Activated CD8-positive, alpha-beta T cell treated with anti-CD3 and anti-CD28 coated beads for 36 hours (primary cell): ENCODE measurements around the gene PATJ. TPM values are rescaled to one million over a fixed set of nuclear protein-coding genes. Genes with fewer than 3 reads are reported as not detected.

Experiments
- ATAC-seq: fragments of 200-7000 bp; cut with Tn5 transposase; one replicate; pipeline ENCODE4 v1.10.0; 2021; ENCODE audit warnings: mild to moderate bottlenecking, moderate library complexity
- CTCF ChIA-PET: fragments of 350-600 bp; sonication (Branson Sonifier 250); formaldehyde crosslinking; loops from one replicate; lab custom pipeline; 2021; ENCODE audit warnings: antibody characterized with exemption; lab: Charles Lee
- POLR2A ChIA-PET: fragments of 350-600 bp; sonication (Branson Sonifier 250); formaldehyde crosslinking; loops from one replicate; lab custom pipeline; 2021; ENCODE audit warnings: antibody characterized with exemption; lab: Charles Lee
- DNase-seq: peaks from one replicate; pipeline ENCODE4 v3.0.0-alpha.2; 2020
- H3K27ac Mint-ChIP-seq: one replicate; pipeline ENCODE4 v1.8.0; 2021; ENCODE audit warnings: mild to moderate bottlenecking, mixed read lengths
- H3K27me3 Mint-ChIP-seq: one replicate; pipeline ENCODE4 v1.8.0; 2021; ENCODE audit warnings: mixed read lengths
- H3K36me3 Mint-ChIP-seq: one replicate; pipeline ENCODE4 v1.8.0; 2021; ENCODE audit warnings: low read depth, mixed read lengths
- H3K4me1 Mint-ChIP-seq: one replicate; pipeline ENCODE4 v1.8.0; 2021; ENCODE audit warnings: low read depth, mixed read lengths
- H3K4me3 Mint-ChIP-seq: one replicate; pipeline ENCODE4 v1.8.0; 2021; ENCODE audit warnings: mild to moderate bottlenecking, moderate library complexity, mixed read lengths
- H3K9me3 Mint-ChIP-seq: one replicate; pipeline ENCODE4 v1.8.0; 2021; ENCODE audit warnings: mixed read lengths
- intact Hi-C: fragments of 100-400 bp; cut with micrococcal nuclease; formaldehyde crosslinking; loops from one replicate; pipeline ENCODE4 v1.10.0; 2022
- total RNA-seq, 2 experiments: library from RNA; stranded (reverse); gene quantifications; one replicate each; pipeline ENCODE4 v1.2.3, GENCODE V29; 2021
- TF ChIP-seq, protein P1 (sequence below): fragments of 200-600 bp; IDR thresholded peaks from one replicate; pipeline ENCODE4 v1.8.0; 2022; ENCODE audit warnings: antibody characterized with exemption, mild to moderate bottlenecking

Gene PATJ, protein sequence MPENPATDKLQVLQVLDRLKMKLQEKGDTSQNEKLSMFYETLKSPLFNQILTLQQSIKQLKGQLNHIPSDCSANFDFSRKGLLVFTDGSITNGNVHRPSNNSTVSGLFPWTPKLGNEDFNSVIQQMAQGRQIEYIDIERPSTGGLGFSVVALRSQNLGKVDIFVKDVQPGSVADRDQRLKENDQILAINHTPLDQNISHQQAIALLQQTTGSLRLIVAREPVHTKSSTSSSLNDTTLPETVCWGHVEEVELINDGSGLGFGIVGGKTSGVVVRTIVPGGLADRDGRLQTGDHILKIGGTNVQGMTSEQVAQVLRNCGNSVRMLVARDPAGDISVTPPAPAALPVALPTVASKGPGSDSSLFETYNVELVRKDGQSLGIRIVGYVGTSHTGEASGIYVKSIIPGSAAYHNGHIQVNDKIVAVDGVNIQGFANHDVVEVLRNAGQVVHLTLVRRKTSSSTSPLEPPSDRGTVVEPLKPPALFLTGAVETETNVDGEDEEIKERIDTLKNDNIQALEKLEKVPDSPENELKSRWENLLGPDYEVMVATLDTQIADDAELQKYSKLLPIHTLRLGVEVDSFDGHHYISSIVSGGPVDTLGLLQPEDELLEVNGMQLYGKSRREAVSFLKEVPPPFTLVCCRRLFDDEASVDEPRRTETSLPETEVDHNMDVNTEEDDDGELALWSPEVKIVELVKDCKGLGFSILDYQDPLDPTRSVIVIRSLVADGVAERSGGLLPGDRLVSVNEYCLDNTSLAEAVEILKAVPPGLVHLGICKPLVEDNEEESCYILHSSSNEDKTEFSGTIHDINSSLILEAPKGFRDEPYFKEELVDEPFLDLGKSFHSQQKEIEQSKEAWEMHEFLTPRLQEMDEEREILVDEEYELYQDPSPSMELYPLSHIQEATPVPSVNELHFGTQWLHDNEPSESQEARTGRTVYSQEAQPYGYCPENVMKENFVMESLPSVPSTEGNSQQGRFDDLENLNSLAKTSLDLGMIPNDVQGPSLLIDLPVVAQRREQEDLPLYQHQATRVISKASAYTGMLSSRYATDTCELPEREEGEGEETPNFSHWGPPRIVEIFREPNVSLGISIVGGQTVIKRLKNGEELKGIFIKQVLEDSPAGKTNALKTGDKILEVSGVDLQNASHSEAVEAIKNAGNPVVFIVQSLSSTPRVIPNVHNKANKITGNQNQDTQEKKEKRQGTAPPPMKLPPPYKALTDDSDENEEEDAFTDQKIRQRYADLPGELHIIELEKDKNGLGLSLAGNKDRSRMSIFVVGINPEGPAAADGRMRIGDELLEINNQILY (N-terminal part only)
- 1 to 10 TPM; 8.1 to 9.2 TPM for total RNA-seq

DNA sequence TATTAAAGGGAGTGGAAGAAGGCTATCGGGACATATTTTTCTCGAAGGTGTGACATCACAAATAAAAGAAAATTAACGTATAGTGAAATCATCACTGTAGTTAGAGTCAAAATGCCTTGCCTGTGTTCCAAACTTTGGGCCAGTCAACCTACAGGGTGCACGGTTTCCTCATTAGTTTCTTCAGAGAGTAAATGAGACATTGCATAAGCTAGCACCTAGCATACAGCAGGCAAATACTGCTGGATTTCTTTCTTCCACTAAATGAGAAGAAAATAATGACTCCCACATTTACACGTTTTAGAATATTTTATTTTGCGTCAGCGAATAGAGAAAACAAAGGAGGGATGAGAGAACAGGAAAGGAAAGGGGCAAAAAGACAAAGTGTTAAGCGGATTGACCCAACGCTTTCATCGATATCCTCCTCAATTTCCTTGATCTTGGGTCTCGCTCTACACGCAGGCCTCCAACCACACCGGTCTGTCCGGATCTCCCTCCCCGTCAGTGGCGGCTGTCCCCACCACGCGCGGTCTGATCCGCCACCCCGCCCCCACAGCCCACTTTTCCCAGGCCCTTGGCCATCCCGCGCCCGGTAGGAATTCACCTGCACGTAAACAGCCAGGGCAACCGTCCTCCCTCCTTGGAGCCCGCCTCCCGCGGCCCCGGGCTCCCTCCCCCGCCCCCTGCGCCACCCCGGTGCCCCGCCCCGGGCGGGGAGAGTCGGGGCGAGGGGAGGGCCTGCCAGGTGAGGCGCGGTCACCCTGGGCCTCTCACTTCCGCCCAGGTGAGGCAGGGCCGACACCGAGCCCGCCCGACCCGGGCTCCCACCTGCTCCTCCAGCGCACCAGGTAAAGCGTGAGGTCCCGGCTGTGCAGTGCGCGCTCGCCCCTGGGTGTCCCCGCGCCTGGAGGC lies at the start of gene PATJ:
TSS of gene PATJ (plus strand) at position 770 of the 909 bp plus-strand sequence. CDS start 20,413 bp downstream, outside the sequence.
- TF ChIP-seq, protein P1, sequence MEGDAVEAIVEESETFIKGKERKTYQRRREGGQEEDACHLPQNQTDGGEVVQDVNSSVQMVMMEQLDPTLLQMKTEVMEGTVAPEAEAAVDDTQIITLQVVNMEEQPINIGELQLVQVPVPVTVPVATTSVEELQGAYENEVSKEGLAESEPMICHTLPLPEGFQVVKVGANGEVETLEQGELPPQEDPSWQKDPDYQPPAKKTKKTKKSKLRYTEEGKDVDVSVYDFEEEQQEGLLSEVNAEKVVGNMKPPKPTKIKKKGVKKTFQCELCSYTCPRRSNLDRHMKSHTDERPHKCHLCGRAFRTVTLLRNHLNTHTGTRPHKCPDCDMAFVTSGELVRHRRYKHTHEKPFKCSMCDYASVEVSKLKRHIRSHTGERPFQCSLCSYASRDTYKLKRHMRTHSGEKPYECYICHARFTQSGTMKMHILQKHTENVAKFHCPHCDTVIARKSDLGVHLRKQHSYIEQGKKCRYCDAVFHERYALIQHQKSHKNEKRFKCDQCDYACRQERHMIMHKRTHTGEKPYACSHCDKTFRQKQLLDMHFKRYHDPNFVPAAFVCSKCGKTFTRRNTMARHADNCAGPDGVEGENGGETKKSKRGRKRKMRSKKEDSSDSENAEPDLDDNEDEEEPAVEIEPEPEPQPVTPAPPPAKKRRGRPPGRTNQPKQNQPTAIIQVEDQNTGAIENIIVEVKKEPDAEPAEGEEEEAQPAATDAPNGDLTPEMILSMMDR, result no peak
- H3K27me3 Mint-ChIP-seq, result no peaks in the 10 kb centered on the region
- DNase-seq (peak; percentile 58), ATAC-seq (peak; percentile 88)
- ChIA-PET CTCF (no interaction called here), POLR2A (interaction anchor here (1.3 to 1.4 kb wide), 2 partner anchors 17 to 20 kb away, joined by 3 read pairs; no protein-coding TSS in a partner anchor)
- H3K27ac Mint-ChIP-seq, result peak within 1 kb of the TSS; percentile 92
- peak within 1 kb of the TSS; percentile 93 for H3K4me3 Mint-ChIP-seq
- no peaks in the 10 kb centered on the region for H3K9me3 Mint-ChIP-seq
- intact Hi-C loops, result no loop called here
- peaks cover 15% of the 10 kb centered on the region for H3K4me1 Mint-ChIP-seq
- H3K36me3 Mint-ChIP-seq, result no peaks in the 10 kb centered on the region

DNA sequence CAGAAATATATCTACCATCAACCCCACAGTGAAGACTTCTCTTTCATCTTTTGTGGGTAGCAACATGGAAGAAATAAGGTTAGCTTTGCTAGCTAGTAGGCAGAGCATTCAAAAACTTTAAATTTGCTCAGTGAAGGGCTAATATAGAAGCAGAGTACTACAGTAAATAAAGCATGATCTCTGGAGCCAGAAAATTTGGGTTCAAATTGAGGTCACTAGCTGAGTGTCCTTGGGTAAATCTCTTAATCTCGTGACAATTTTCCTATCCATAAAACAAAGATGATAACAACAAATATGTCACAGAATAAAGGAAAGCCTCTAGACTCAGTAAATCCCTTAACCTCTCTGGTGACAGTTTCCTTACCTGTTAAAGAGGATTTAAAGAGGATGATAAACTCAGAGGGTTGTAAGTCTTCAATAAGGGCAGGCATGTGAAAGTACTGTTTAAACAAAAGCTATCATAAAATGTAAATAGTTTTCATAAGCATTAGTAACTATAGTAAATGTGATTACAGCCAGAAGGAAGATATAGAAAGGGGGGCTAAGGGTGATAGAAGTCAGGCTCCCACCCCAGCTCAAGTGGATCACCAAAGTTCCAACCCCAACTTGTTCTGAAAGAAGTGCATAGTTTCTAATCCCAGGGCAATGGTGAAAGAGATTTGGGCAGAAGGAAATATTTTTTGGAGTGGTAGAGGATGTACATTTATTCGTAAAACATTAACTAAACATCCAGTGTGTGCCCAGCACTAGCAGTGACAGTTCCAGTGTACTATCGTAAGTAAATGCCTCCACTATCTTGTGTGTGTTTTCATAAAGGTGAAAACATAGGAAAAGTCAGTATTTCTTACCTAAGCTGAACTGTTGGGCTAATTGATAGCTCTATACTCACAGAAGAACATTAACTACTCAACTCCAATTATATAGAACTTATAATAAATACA lies 42.1 kb upstream of the PATJ start:
- no peaks in the 10 kb centered on the region for H3K4me1 Mint-ChIP-seq
- CTCF ChIA-PET, result interaction anchor here (0.8 kb wide), 1 partner anchor 13 kb away, joined by 4 read pairs; no protein-coding TSS in a partner anchor

DNA sequence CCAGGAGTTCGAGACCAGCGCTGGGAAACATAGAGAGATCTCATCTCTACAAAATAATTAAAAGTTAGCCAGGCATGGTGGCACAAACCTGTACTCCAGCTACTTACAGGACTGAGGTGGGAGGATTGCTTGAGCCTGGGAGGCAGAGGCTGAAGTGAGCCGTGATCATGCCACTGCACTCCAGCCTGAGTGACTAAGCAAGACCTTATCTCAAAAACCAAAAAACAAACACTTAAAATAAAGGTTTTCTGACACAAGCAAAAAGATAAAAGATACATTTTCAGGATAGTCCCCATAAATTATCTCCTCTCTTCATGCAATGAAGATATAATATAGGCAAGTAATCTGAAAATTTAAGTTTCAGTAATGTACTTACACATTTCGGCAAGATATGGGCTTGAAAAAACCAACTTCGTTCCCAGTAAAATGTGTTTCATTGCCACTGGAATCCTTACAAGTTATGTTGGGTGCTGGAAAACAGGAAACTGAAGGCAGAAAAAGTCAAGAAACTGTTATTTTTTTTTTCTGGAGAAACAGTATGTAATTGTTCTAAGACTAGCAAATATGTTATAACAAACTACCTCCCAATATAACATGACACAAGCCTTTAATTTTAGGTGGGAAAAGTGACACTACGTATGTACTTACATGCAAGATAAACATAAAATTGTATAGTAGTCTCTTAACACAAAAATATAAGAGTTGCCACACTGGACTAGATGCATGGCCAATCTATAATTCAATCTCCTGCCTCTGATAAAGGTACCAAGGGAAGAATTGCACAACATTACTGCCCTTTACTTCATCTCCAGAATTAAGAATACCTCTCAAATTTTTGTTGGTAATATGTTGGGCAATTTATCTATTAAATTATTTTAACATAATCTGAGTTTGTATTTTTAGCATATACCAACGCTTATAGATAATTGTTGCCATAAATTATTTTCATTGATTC lies 33.0 kb upstream of the PATJ start:
- CTCF ChIA-PET, result no interaction called here
- TF ChIP-seq, protein P1, result no peak
- intact Hi-C loops, result no loop called here
- ATAC-seq (no peak), DNase-seq (no peak)
- peaks cover 2% of the 10 kb centered on the region for H3K4me1 Mint-ChIP-seq
- H3K4me3 Mint-ChIP-seq, result no peak overlapping the region
- H3K9me3 Mint-ChIP-seq, result no peaks in the 10 kb centered on the region
- no peaks in the 10 kb centered on the region for H3K27me3 Mint-ChIP-seq
- H3K36me3 Mint-ChIP-seq, result peaks cover 16% of the 10 kb centered on the region
- POLR2A ChIA-PET, result no interaction called here
- no peak overlapping the region for H3K27ac Mint-ChIP-seq

More for the DNA sequence above, 42.1 kb upstream of the PATJ start:
- Mint-ChIP-seq H3K4me3 (no peak overlapping the region), H3K9me3 (no peaks in the 10 kb centered on the region), H3K27ac (no peak overlapping the region), H3K36me3 (peaks cover 34% of the 10 kb centered on the region), H3K27me3 (no peaks in the 10 kb centered on the region)
- intact Hi-C loops, result no loop called here
- POLR2A ChIA-PET, result interaction anchor here (0.5 to 1.0 kb wide), 2 partner anchors 13 to 97 kb away, joined by 3 to 4 read pairs; no protein-coding TSS in a partner anchor
- DNase-seq, result no peak
- TF ChIP-seq, protein P1, result no peak
- ATAC-seq, result no peak
